Vagina (tissue), 2 donors: ENCODE results near the gene COL5A1.

ENCODE experiments used
- CTCF ChIP-seq, 3 experiments: fragments of 450-650 bp in 2 of 3; fragments of 200-600 bp in 1 of 3; sonication (generic) in 1 of 3; IDR thresholded peaks; one replicate each; pipeline ENCODE4 v1.5.1; 2017 to 2019; ENCODE audit warnings: antibody characterized with exemption in 3 of 3, mild to moderate bottlenecking in 2 of 3, moderate library complexity in 2 of 3
- POLR2A ChIP-seq, 2 donors: fragments of 450-650 bp; IDR thresholded peaks; one replicate each; pipeline ENCODE4 v1.6.1; 2017; ENCODE audit warnings: antibody characterized with exemption in 2 of 2, mild to moderate bottlenecking in 2 of 2, moderate library complexity in 2 of 2
- POLR2AphosphoS5 ChIP-seq, 2 donors: sonication (generic); formaldehyde crosslinking; IDR thresholded peaks; one replicate each; pipeline ENCODE4 v1.9.0; 2017; ENCODE audit warnings: antibody characterized with exemption in 2 of 2, mild to moderate bottlenecking in 2 of 2, low read depth in 1 of 2; ENCODE audit not compliant: insufficient read depth in 1 of 2

GRCh38 chr9:134692573-134692860 is 50.9 kb downstream of the COL5A1 start:
- no peak for TF ChIP-seq CTCF (IDR thresholded peaks at IDR 0.05)
- no peak for TF ChIP-seq POLR2A (IDR thresholded peaks at IDR 0.05)
- no peak for TF ChIP-seq POLR2AphosphoS5 (IDR thresholded peaks at IDR 0.05; ENCODE audit: insufficient read depth in 1 of 2, low read depth in 1 of 2)
